BJ (cell line): ENCODE results near the gene PIGQ. TPM values are rescaled to one million over a fixed set of nuclear protein-coding genes. Genes with fewer than 3 reads are reported as not detected.

Experiments used
- CTCF ChIA-PET: fragments of 350-600 bp; formaldehyde crosslinking; extraction: SDS; loops from one replicate; lab custom pipeline; 2021; ENCODE audit warnings: antibody characterized with exemption, inconsistent platforms; lab: Yijun Ruan, JAX
- POLR2A ChIA-PET: fragments of 300-600 bp; sonication (Branson Sonifier 250); formaldehyde crosslinking; extraction: SDS; loops from one replicate; lab custom pipeline; 2021; ENCODE audit warnings: antibody characterized with exemption; lab: Charles Lee
- DNase-seq: peaks from one replicate; pipeline ENCODE4 v3.0.0-alpha.2; 2011; ENCODE audit warnings: low read depth
- H3K27me3 ChIP-seq: 2 replicates; pipeline ENCODE4 v1.6.0; 2011; ENCODE audit warnings: low read length; ENCODE audit not compliant: control insufficient read depth, insufficient read depth
- H3K36me3 ChIP-seq: 2 replicates; pipeline ENCODE4 v1.5.1; 2011; ENCODE audit warnings: low read length; ENCODE audit not compliant: control insufficient read depth, insufficient read depth
- H3K4me3 ChIP-seq: 2 replicates; pipeline ENCODE4 v1.5.1; 2011; ENCODE audit warnings: low read depth, mild to moderate bottlenecking, control low read depth, low read length
- polyA plus RNA-seq: library from polyadenylated mRNA; depleted of rRNA; stranded (reverse); fragments of >200 nt; gene quantifications from 2 replicates; pipeline ENCODE4 v1.2.3, GENCODE V29; 2011
- TF ChIP-seq, protein P1 (sequence below): IDR thresholded peaks from 2 replicates; pipeline ENCODE4 v1.5.1; 2011; ENCODE audit warnings: low read depth, mild to moderate bottlenecking, control low read depth, inconsistent platforms, low read length, moderate library complexity; ENCODE audit not compliant: insufficient read depth

PIGQ gene
- polyA plus RNA-seq, 1 experiment: 26.6 TPM

DNA sequence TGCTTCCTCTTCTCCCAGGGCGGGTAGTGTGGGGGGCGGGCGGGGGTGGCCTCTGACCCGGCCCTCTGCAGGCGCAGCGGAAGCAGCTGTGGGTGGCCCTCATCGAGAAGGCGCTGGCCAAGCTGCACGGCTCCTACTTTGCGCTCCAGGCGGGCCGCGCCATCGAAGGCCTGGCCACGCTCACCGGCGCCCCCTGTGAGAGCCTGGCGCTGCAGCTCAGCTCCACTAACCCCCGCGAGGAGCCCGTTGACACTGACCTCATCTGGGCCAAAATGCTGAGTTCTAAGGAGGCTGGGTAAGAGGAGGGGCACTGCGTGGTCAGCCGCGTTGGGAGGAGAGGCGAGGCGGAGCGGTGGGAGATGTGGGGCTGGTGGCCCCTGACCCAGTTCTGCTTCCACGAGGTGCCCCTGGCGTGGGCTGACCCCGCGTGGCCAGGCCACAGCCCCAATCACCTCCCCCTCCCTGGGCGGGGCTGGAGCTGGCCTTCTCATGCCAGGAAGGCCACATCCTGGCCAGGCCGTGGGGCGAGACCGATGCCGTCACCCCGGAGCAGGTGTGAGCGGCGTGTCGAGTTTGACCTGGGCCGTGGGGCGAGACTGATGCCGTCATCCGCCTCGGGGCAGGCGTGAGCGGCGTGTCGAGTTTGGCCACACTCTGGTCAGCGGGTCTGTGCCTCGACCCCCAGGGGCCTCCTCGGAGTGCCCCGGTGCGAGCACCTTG, 20.1 kb upstream of the PIGQ start:
- ChIA-PET POLR2A (no interaction called here), CTCF (no interaction called here)
- H3K27me3 ChIP-seq: no peaks in the 10 kb centered on the region
- DNase-seq: no peak
- no peak overlapping the region for H3K4me3 ChIP-seq
- H3K36me3 ChIP-seq: peaks cover 27% of the 10 kb centered on the region
- TF ChIP-seq, protein P1, sequence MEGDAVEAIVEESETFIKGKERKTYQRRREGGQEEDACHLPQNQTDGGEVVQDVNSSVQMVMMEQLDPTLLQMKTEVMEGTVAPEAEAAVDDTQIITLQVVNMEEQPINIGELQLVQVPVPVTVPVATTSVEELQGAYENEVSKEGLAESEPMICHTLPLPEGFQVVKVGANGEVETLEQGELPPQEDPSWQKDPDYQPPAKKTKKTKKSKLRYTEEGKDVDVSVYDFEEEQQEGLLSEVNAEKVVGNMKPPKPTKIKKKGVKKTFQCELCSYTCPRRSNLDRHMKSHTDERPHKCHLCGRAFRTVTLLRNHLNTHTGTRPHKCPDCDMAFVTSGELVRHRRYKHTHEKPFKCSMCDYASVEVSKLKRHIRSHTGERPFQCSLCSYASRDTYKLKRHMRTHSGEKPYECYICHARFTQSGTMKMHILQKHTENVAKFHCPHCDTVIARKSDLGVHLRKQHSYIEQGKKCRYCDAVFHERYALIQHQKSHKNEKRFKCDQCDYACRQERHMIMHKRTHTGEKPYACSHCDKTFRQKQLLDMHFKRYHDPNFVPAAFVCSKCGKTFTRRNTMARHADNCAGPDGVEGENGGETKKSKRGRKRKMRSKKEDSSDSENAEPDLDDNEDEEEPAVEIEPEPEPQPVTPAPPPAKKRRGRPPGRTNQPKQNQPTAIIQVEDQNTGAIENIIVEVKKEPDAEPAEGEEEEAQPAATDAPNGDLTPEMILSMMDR: peak; percentile 20; the same call in 1 of the 2 replicates

DNA sequence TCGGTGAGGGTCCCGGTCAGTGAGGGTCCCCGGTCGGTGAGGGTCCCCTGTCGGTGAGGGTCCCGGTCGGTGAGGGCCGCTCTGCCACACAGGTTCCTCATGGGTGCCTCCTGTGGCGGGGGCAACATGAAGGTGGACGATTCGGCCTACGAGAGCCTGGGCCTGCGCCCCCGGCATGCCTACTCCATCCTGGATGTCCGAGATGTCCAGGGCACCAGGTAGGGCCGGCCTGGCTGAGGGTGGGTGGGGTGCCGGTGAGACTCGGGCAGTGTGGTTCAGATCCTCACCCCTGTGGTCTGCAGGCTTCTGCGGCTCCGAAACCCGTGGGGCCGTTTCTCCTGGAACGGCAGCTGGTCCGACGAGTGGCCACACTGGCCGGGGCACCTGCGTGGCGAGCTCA, 18.6 kb upstream of the PIGQ start:
- TF ChIP-seq, protein P1: no peak
- DNase-seq: no peak
- POLR2A ChIA-PET: no interaction called here
- peaks cover 27% of the 10 kb centered on the region for H3K36me3 ChIP-seq
- CTCF ChIA-PET: no interaction called here
- H3K27me3 ChIP-seq: no peaks in the 10 kb centered on the region
- H3K4me3 ChIP-seq: no peak overlapping the region

DNA sequence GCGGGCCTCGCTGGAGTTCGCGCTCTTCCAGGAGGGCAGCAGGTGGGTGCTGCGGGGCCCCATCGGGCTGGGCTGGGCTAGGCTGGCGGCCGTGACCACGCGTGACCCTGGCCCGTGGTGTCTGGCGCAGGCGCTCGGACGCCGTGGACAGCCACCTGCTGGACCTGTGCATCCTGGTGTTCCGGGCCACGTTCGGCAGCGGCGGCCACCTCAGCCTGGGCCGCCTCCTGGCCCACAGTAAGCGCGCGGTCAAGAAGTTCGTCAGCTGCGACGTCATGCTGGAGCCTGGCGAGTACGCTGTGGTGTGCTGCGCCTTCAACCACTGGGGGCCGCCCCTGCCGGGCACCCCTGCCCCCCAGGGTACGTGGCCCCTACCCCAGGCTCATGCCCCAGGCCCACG, 17.6 kb upstream of the PIGQ start:
- H3K27me3 ChIP-seq: no peaks in the 10 kb centered on the region
- POLR2A ChIA-PET: no interaction called here
- TF ChIP-seq, protein P1: no peak
- CTCF ChIA-PET: no interaction called here
- no peak for DNase-seq
- H3K36me3 ChIP-seq: peaks cover 27% of the 10 kb centered on the region
- H3K4me3 ChIP-seq: no peak overlapping the region

DNA sequence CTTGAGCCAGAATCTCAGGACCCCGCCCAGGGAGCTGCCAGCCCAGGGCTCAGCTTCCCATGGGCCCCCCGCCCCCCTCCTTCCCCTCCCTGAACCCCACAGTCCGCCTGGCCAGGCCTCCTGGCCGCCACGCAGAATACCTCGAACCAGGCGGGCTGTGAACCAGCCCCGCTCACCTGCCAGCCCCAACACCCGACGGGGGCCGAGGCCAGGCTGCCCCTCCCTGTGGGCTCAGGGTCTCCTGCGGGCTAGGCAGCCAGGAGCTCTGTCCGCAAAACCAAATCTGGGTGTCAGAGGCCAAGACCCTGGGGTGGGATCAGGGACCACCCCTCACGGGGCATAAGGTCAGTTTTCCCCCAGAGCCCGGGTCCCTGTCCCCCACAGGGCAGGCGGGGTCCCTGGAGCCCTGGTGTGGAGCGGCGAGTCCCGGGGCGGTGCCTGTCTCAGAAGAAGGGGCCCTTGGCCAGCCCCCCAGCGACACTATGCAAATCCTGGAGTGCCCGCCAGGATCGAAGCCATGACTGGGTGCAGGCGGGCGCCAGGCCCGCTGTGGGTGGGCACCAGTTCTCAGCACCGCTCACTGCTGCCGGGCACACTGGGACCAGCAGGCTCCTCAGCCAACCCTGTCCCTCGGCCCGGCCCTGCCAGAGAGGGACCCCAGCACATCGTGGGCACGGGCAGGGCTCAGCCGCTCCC, 16.0 kb upstream of the PIGQ start:
- H3K27me3 ChIP-seq: no peaks in the 10 kb centered on the region
- CTCF ChIA-PET: interaction anchor here (0.9 kb wide), 1 partner anchor 155 kb away, joined by 3 read pairs; no protein-coding TSS in a partner anchor
- no peak for DNase-seq
- H3K36me3 ChIP-seq: peaks cover 21% of the 10 kb centered on the region
- TF ChIP-seq, protein P1: no peak
- no peak overlapping the region for H3K4me3 ChIP-seq
- POLR2A ChIA-PET: no interaction called here

DNA sequence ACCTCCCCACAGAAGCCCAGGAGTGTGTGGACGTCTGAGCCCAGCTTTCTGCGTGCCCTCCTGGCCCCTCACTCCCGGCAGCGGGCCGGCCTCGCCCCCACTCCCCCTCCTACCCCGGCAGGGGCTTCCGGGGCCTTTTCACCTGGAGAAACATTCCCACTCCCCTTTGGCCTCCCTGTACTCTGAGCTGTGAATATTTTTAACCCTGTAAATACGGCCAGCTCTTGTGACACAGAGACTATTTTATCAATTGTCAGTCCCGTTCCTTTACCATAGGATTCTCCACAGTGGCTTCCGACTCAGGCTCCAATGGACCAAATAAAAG, 15.5 kb upstream of the PIGQ start:
- Histone ChIP-seq H3K4me3 (no peak overlapping the region), H3K27me3 (peaks cover 2% of the 10 kb centered on the region), H3K36me3 (peaks cover 19% of the 10 kb centered on the region)
- POLR2A ChIA-PET: no interaction called here
- CTCF ChIA-PET: interaction anchor here (0.9 kb wide), 1 partner anchor 156 kb away, joined by 3 read pairs; no protein-coding TSS in a partner anchor
- no peak for DNase-seq
- TF ChIP-seq, protein P1: no peak
